PFSK-1 (cell line): Measurements from ENCODE around the gene HOXB7.

Experiments
- FOXP2 ChIP-seq: optimal IDR thresholded peaks from 2 replicates; pipeline ENCODE3; 2011; ENCODE audit warnings: borderline replicate concordance, control low read depth, inconsistent platforms; ENCODE audit not compliant: insufficient read depth; ENCODE audit errors: extremely low read length, extremely low read depth
- POLR2AphosphoS5 ChIP-seq: IDR thresholded peaks from 2 replicates; pipeline ENCODE4 v1.6.1; 2012; ENCODE audit warnings: low read depth, mild to moderate bottlenecking, control low read depth, low read length, moderate library complexity
- REST ChIP-seq, 2 experiments: IDR thresholded peaks; 2 replicates each; pipeline versions ENCODE4 v1.6.1 to v1.8.0; 2011 to 2012; ENCODE audit warnings: low read depth in 2 of 2, low read length in 2 of 2, control low read depth in 1 of 2, inconsistent platforms in 1 of 2, mild to moderate bottlenecking in 1 of 2, moderate library complexity in 1 of 2; ENCODE audit not compliant: insufficient read depth in 1 of 2
- SIN3A ChIP-seq: IDR thresholded peaks from 2 replicates; pipeline ENCODE4 v1.6.1; 2012; ENCODE audit warnings: mild to moderate bottlenecking, low read length, moderate library complexity, borderline replicate concordance; ENCODE audit not compliant: insufficient read depth
- TAF1 ChIP-seq: IDR thresholded peaks from 2 replicates; pipeline ENCODE4 v1.6.1; 2012; ENCODE audit warnings: low read length, control low read depth, borderline replicate concordance; ENCODE audit not compliant: insufficient read depth

DNA sequence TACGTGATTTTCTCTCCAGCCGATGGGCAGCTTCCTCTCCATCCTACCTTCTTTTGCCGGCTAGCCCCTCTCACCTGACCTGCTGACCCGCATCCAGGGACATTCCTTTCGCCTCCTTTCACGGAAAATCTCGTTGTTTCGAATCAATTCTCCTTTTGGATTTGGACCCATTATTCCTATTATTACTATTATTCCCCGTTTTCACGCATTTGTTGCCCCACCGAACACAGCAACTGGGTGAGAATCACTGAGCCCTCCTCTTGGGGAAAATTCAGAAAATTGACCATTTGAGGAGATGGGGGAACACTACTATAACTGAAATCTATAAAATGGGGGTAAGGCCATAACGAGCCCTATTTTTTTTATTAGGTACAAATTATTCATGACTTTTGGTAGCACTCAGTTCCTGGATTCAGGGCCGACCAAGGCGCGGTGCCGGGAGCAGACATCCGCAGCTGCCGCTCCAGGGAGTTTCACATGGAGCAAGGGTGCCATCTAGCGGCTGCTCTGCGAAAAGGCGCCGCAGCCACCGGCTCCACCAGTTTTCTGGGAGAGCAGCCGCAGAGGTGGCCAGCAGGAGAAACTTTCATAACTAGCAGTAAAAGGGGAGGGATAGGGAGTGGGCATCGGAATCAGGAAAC, 7.6 kb upstream of the HOXB7 start:
- no peak for TF ChIP-seq POLR2AphosphoS5
- no peak for TF ChIP-seq FOXP2
- TF ChIP-seq REST (IDR thresholded peaks at IDR 0.05; ENCODE audit: insufficient read depth in 1 of 2, low read depth in 2 of 2, low read length in 2 of 2) = no peak
- TF ChIP-seq TAF1 = no peak
- no peak for TF ChIP-seq SIN3A
